Stomach (tissue), 4 donors: ENCODE data around the gene ACVR1C.

Experiments
- POLR2AphosphoS5 ChIP-seq, 3 donors: sonication (generic); formaldehyde crosslinking; IDR thresholded peaks; one replicate each; pipeline ENCODE4 v1.6.1; 2016; ENCODE audit warnings: antibody characterized with exemption in 3 of 3
- TF ChIP-seq, protein P1 (sequence below), 7 experiments: fragments of 450-650 bp in 4 of 7; fragments of 200-600 bp in 3 of 7; sonication (generic) in 3 of 7; IDR thresholded peaks; one replicate each; pipeline ENCODE4 v1.5.1; 2016 to 2019; ENCODE audit warnings: antibody characterized with exemption in 7 of 7, control low read depth in 2 of 7, mild to moderate bottlenecking in 1 of 7

DNA sequence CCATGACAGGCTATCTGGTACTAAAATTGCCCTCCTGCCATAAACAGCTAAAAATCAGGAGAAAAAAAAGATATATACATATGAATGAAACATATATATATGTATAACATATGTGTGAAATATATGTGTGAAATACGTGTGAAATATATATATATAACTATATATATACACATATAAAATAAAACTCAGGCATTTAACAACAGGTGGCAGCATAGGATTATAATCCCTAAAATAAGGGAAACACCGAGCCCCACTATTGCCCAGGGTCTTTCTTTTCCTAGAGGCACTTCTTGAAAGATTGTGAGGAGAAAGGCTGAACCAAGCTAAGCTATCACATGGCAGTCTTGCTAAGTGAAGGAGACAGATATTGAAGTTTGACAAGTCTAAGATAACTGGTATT, 118.9 kb downstream of the ACVR1C start:
- TF ChIP-seq, protein P1, sequence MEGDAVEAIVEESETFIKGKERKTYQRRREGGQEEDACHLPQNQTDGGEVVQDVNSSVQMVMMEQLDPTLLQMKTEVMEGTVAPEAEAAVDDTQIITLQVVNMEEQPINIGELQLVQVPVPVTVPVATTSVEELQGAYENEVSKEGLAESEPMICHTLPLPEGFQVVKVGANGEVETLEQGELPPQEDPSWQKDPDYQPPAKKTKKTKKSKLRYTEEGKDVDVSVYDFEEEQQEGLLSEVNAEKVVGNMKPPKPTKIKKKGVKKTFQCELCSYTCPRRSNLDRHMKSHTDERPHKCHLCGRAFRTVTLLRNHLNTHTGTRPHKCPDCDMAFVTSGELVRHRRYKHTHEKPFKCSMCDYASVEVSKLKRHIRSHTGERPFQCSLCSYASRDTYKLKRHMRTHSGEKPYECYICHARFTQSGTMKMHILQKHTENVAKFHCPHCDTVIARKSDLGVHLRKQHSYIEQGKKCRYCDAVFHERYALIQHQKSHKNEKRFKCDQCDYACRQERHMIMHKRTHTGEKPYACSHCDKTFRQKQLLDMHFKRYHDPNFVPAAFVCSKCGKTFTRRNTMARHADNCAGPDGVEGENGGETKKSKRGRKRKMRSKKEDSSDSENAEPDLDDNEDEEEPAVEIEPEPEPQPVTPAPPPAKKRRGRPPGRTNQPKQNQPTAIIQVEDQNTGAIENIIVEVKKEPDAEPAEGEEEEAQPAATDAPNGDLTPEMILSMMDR (IDR thresholded peaks at IDR 0.05): no peak
- TF ChIP-seq POLR2AphosphoS5 (IDR thresholded peaks at IDR 0.05): no peak
